Heart right ventricle (tissue), 16 donors: Measurements from ENCODE around the gene SMCO4. TPM values are rescaled to one million over a fixed set of nuclear protein-coding genes. Genes with fewer than 3 reads are reported as not detected.

ENCODE experiments used
- ATAC-seq, 8 donors: fragments of 200-7000 bp; cut with Tn5 transposase; one replicate each; pipeline ENCODE4 v1.9.1; 2020; ENCODE audit warnings: mild to moderate bottlenecking in 8 of 8, moderate library complexity in 8 of 8, moderate number of reproducible peaks in 1 of 8
- DNase-seq, 2 donors: peaks; one replicate each; pipeline ENCODE4 v3.0.0-alpha.2; 2020
- H3K27ac ChIP-seq, 10 donors: fragments of 200-600 bp; sonication (generic) in 2 of 10; one replicate each; pipeline versions ENCODE4 v1.5.0 to v1.8.0; 2020 to 2022; ENCODE audit warnings: mild to moderate bottlenecking in 3 of 10
- H3K27me3 ChIP-seq, 7 donors: fragments of 200-600 bp; one replicate each; pipeline ENCODE4 v1.8.0; 2021 to 2022; ENCODE audit warnings: mild to moderate bottlenecking in 2 of 7
- H3K36me3 ChIP-seq, 9 donors: fragments of 200-600 bp; sonication (generic) in 1 of 9; one replicate each; pipeline versions ENCODE4 v1.5.0 to v1.8.0; 2020 to 2022; ENCODE audit warnings: mild to moderate bottlenecking in 2 of 9
- H3K4me1 ChIP-seq, 9 donors: fragments of 200-600 bp; sonication (generic) in 1 of 9; one replicate each; pipeline versions ENCODE4 v1.5.0 to v1.8.0; 2020 to 2022; ENCODE audit warnings: mild to moderate bottlenecking in 4 of 9
- H3K4me3 ChIP-seq, 10 donors: fragments of 200-600 bp; sonication (generic) in 2 of 10; one replicate each; pipeline versions ENCODE4 v1.5.0 to v1.8.0; 2020 to 2022; ENCODE audit warnings: mild to moderate bottlenecking in 7 of 10, moderate library complexity in 2 of 10
- H3K9me3 ChIP-seq, 11 donors: fragments of 200-600 bp in 10 of 11; sonication (generic) in 2 of 11; one replicate each; pipeline versions ENCODE4 v1.5.0 to v1.8.0; 2013 to 2022; ENCODE audit warnings: mild to moderate bottlenecking in 2 of 11, control low read depth in 1 of 11, moderate library complexity in 1 of 11
- WGBS, 2 donors: extraction: QIAGEN DNeasy Blood & Tissue Kit; methylation state at CpG; one replicate each; pipeline ENCODE4 v1.1.7; 2013; ENCODE audit warnings: inconsistent platforms in 1 of 2; 5-methylcytosine and 5-hydroxymethylcytosine counted together
- intact Hi-C, 10 donors: fragments of 100-400 bp; cut with DNase I; formaldehyde crosslinking; loops; one replicate each; pipeline versions ENCODE4 v1.11.1 to v1.14.2; 2022
- polyA plus RNA-seq, 2 donors: library from polyadenylated mRNA; stranded (reverse); fragments of 200-250 nt; gene quantifications; one replicate each; pipeline ENCODE4 v1.2.3, GENCODE V29; 2013
- total RNA-seq, 10 donors: library from RNA; stranded (reverse); fragmentation: NEBNext Ultra II Directional in 3 of 10; extraction: Animal tissue kit (Norgen Biotek cat#: 25700) in 3 of 10; gene quantifications; one replicate each; pipeline versions ENCODE4 v1.2.1 to v1.2.4, GENCODE V29; 2021 to 2023
- TF ChIP-seq, protein P1 (sequence below), 9 donors: fragments of 200-600 bp; sonication (generic) in 2 of 9; IDR thresholded peaks; one replicate each; pipeline versions ENCODE4 v1.5.0 to v1.8.0; 2021 to 2022; ENCODE audit warnings: antibody characterized with exemption in 9 of 9, mild to moderate bottlenecking in 5 of 9, moderate library complexity in 1 of 9
- donor health status: Arrhythmogenic right ventricular cardiomyopathy.
- donor health status: ischemic (EF 13 %, LVEDD 7.1; RV severe dilation, severe dysfunction).
- donor health status: healthy with polysubstance abuse.
- donor health status: DM: no; HTN: yes; CAD: no.
- donor health status: DM: no; HTN: no; CAD: no.
- donor health status: ischemic (EF 25% LVEDD 6.9; RV normal size, moderate dysfunction).
- donor health status: ischemic (EF 25% LVEDD 5.7; RV mildly dilated, moderate dysfunction).
- donor health status: healthy.
- donor health status: DM: yes; HTN: yes; CAD: no.
- donor health status: Ischemic cardiomyopathy.
- donor health status: ischemic (EF 35%, LVEDD 5.7; RV mildly dilated, moderate dysfunction).
- donor health status: nonischemic (EF 11% LVEDD 7.7; RV severe dilation, severe dysfunction).
- donor health status: DM: yes; HTN: yes; CAD: no.
- donor health status: PGD.
- donor health status: ischemic (EF 29% LVEDD 5.4; RV normal size, mild dysfunction).
- donor health status: nonischemic (EF 23%, LVEDD 6.1; RV moderate dilation, normal function).

Gene SMCO4
- total and polyA plus RNA-seq, 12 donors, result 23.1 to 85.5 (median 44.8) TPM

DNA sequence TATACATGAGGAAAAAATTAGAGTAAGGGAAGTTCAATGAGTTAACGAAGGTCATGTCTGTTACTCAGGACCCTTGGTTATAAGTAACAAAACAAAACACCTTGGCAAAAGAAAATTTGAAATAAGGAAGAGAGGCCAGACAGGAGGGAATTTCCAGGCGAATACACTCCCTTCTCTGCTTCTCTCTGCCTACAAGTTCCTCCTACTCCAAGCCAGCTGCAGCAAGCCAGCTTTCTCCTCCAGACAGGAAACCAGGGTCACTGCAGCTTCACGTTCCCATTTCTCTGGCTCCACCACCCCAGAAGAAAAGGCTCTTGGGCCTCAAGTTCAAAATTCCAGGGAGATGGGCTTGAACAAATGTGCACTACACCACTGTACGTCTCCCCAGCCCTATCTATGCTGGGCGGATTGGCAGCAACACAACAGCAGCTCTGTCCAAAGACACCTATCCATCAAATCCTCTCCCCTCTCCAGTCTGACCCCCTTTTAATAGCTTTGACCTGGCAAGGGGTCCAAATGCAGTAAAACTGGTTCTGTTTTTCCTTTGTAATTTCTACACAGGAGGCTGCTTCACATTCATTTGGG is 27.7 kb downstream of the SMCO4 start:
- TF ChIP-seq, protein P1, sequence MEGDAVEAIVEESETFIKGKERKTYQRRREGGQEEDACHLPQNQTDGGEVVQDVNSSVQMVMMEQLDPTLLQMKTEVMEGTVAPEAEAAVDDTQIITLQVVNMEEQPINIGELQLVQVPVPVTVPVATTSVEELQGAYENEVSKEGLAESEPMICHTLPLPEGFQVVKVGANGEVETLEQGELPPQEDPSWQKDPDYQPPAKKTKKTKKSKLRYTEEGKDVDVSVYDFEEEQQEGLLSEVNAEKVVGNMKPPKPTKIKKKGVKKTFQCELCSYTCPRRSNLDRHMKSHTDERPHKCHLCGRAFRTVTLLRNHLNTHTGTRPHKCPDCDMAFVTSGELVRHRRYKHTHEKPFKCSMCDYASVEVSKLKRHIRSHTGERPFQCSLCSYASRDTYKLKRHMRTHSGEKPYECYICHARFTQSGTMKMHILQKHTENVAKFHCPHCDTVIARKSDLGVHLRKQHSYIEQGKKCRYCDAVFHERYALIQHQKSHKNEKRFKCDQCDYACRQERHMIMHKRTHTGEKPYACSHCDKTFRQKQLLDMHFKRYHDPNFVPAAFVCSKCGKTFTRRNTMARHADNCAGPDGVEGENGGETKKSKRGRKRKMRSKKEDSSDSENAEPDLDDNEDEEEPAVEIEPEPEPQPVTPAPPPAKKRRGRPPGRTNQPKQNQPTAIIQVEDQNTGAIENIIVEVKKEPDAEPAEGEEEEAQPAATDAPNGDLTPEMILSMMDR (IDR thresholded peaks at IDR 0.05), result no peak
- no peak for DNase-seq
- ATAC-seq, result peak in 3 of 8 donors; percentile 41 to 68 (median 50)
- Histone ChIP-seq H3K27me3 (no peaks in the 10 kb centered on the region), H3K4me3 (no peak overlapping the region), H3K27ac (peak overlapping the region in 3 of 10 donors; percentile 2 to 47 (median 4)), H3K4me1 (peaks cover 0 to 33% (median 20%) of the 10 kb centered on the region in 9 donors), H3K36me3 (no peaks in the 10 kb centered on the region), H3K9me3 (no peaks in the 10 kb centered on the region)
- WGBS, 2 donors, result 58 to 62% methylated on average over 5 of the region's 5 CpGs
- intact Hi-C loops, result no loop called here

DNA sequence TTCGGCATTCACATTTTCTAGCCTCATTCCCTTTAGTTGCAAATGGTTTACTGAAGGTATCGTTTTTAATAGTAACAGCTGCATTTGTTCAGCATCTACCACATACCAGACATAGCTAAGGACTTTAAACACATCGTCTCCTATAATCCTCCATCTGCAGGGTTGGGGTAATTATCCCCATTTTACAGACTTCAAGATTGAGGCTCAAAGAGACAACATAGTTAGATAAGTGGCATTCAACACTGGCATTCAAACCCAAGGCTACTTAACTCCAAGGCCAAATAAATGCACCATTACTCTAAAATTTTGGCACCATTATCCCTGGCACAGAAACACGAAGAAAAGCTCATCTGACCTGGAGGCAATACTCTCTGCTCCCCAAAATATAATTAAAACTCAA is 28.5 kb downstream of the SMCO4 start:
- no peak overlapping the region for H3K4me3 ChIP-seq
- peak overlapping the region in 1 of 10 donors; percentile 47 for H3K27ac ChIP-seq
- ATAC-seq (no peak), DNase-seq (no peak)
- peaks cover 0 to under 1% (median 0%) of the 10 kb centered on the region in 11 donors for H3K9me3 ChIP-seq
- intact Hi-C loops, result no loop called here
- no peaks in the 10 kb centered on the region for H3K27me3 ChIP-seq
- WGBS, 2 donors, result 80 to 81% methylated on average over 4 of the region's 4 CpGs
- H3K36me3 ChIP-seq, result no peaks in the 10 kb centered on the region
- TF ChIP-seq, protein P1 (IDR thresholded peaks at IDR 0.05), result no peak
- peaks cover 0 to 26% (median 17%) of the 10 kb centered on the region in 9 donors for H3K4me1 ChIP-seq

DNA sequence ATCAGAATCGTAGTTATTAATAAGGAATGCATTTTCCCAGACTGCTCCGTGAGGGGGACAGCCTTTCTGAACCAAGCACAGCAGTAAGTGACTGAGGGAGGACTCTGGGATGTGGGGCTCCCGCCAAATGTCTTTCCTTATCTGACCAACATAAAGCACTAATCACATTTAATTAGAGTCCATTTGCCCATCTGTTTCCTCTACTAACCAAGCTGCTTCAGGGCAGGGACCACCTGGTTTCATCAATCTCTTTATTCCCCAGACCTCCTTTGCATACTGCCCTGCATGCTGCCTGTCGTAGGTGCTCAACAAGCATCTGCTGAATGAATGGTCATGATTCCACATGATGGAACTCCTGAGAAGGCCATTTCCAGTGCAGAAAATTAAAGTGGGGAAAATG is 29.4 kb downstream of the SMCO4 start:
- peaks cover 0 to 25% (median 12%) of the 10 kb centered on the region in 9 donors for H3K4me1 ChIP-seq
- no peak overlapping the region for H3K4me3 ChIP-seq
- H3K36me3 ChIP-seq, result no peaks in the 10 kb centered on the region
- no peak overlapping the region for H3K27ac ChIP-seq
- TF ChIP-seq, protein P1 (IDR thresholded peaks at IDR 0.05), result no peak
- H3K9me3 ChIP-seq, result peaks cover 0 to 9% (median 0%) of the 10 kb centered on the region in 11 donors
- intact Hi-C loops, result no loop called here
- ATAC-seq (no peak), DNase-seq (no peak)
- no peaks in the 10 kb centered on the region for H3K27me3 ChIP-seq
- 78 to 81% methylated on average over 4 of the region's 4 CpGs for WGBS, 2 donors

DNA sequence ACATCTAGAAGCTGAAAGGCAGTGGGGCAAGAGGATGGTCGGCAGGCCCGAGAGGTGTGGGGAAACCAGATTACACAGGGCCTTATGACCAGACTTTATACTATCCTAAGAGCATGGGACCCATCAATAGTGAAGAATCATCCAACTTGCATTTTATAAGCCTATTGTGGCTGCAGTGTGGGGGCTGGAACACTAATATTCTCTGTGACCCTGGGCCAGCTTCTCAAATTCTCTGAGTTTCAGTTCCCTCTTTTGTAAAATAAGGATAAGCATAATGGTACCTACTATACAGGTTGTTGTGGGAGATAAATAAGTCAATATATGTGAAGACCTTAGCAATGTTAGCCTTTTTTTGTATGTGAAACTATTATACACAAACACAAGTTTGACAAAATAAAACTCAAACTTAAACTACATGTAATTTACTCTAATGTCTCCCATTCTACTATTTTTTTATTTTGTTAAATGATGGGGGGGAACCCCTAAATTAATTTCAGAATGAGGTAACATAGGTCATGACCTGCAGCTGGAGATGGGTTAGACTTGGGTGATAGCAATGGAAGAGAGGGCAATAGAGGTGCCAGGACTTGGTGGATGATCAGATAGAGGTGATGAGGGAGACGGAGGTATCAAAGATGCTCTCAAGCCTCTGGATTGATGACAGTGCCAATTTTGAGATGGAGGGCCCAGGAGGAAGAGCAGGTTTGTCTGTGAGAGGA is 30.1 kb downstream of the SMCO4 start:
- H3K9me3 ChIP-seq, result peaks cover 0 to 9% (median 0%) of the 10 kb centered on the region in 11 donors
- H3K4me3 ChIP-seq, result no peak overlapping the region
- H3K27ac ChIP-seq, result no peak overlapping the region
- ATAC-seq, result no peak
- TF ChIP-seq, protein P1 (IDR thresholded peaks at IDR 0.05), result no peak
- WGBS, 2 donors, result 91 to 97% methylated on average over 3 of the region's 3 CpGs
- no peaks in the 10 kb centered on the region for H3K36me3 ChIP-seq
- no peak for DNase-seq
- no peaks in the 10 kb centered on the region for H3K27me3 ChIP-seq
- H3K4me1 ChIP-seq, result peaks cover 0 to 25% (median 12%) of the 10 kb centered on the region in 9 donors
- intact Hi-C loops, result no loop called here
